CD14-positive monocyte (primary cell): ENCODE measurements around the gene NUP214. TPM values are rescaled to one million over a fixed set of nuclear protein-coding genes. Genes with fewer than 3 reads are reported as not detected.
"Not testable (repeated sequence)": the region's sequence is repeated elsewhere in the genome, so short reads cannot be mapped to it uniquely, and the experiment has no call there.

ENCODE experiments used
- DNase-seq, 3 donors: peaks; one replicate each; pipeline ENCODE4 v3.0.0-alpha.2; 2011 to 2022
- H2AFZ ChIP-seq: 2 replicates; pipeline ENCODE4 v1.6.0; 2012; ENCODE audit warnings: mild to moderate bottlenecking, low read depth, low read length, inconsistent platforms; ENCODE audit not compliant: insufficient read depth, poor library complexity, severe bottlenecking
- H3K27ac ChIP-seq, 2 donors: 1 replicate in 1 of 2; 2 replicates in 1 of 2; pipeline ENCODE4 v1.5.1; 2012 to 2013; ENCODE audit warnings: low read length in 2 of 2, control low read depth in 1 of 2, inconsistent platforms in 1 of 2, low read depth in 1 of 2, mild to moderate bottlenecking in 1 of 2
- H3K27me3 ChIP-seq, 2 donors: one replicate each; pipeline versions ENCODE4 v1.6.0 to v1.6.1; 2011 to 2013; ENCODE audit warnings: low read length in 2 of 2; ENCODE audit not compliant: control insufficient read depth in 2 of 2, insufficient read depth in 2 of 2
- H3K36me3 ChIP-seq, 2 donors: replicated peaks in 1 of 2; 1 replicate in 1 of 2; 2 replicates in 1 of 2; pipeline versions ENCODE4 v1.5.1 to v1.6.1; 2012 to 2013; ENCODE audit warnings: low read length in 2 of 2, control low read depth in 1 of 2, inconsistent platforms in 1 of 2, mild to moderate bottlenecking in 1 of 2; ENCODE audit not compliant: insufficient read depth in 2 of 2, control insufficient read depth in 1 of 2
- H3K4me1 ChIP-seq, 2 donors: 1 replicate in 1 of 2; 2 replicates in 1 of 2; pipeline versions ENCODE4 v1.5.1 to v1.6.1; 2012 to 2013; ENCODE audit warnings: low read length in 2 of 2, control low read depth in 1 of 2, inconsistent platforms in 1 of 2, mild to moderate bottlenecking in 1 of 2, moderate library complexity in 1 of 2; ENCODE audit not compliant: insufficient read depth in 2 of 2, control insufficient read depth in 1 of 2
- H3K4me2 ChIP-seq: replicated peaks from 2 replicates; pipeline ENCODE3; 2012; ENCODE audit warnings: low read length, moderate library complexity, mild to moderate bottlenecking; ENCODE audit not compliant: poor library complexity, severe bottlenecking; ENCODE audit errors: extremely low read depth
- H3K4me3 ChIP-seq, 3 experiments: fragments of 200-600 bp in 1 of 3; sonication (generic) in 1 of 3; replicated peaks in 1 of 3; 1 replicate in 2 of 3; 2 replicates in 1 of 3; pipeline ENCODE4 v1.5.1; 2011 to 2013; ENCODE audit warnings: low read length in 3 of 3, mild to moderate bottlenecking in 3 of 3, control low read depth in 2 of 3, low read depth in 2 of 3, inconsistent platforms in 1 of 3, moderate library complexity in 1 of 3
- H3K79me2 ChIP-seq: 2 replicates; pipeline ENCODE4 v1.6.0; 2012; ENCODE audit warnings: mild to moderate bottlenecking, control low read depth, inconsistent platforms, low read length, moderate library complexity; ENCODE audit not compliant: insufficient read depth
- H3K9ac ChIP-seq: 2 replicates; pipeline ENCODE4 v1.6.0; 2017; ENCODE audit warnings: low read length, mild to moderate bottlenecking; ENCODE audit not compliant: insufficient read depth, poor library complexity, severe bottlenecking
- H3K9me3 ChIP-seq, 2 donors: replicated peaks in 1 of 2; 1 replicate in 1 of 2; 2 replicates in 1 of 2; pipeline versions ENCODE4 v1.5.1 to v1.6.1; 2012 to 2013; ENCODE audit warnings: low read length in 2 of 2, control low read depth in 1 of 2; ENCODE audit not compliant: control insufficient read depth in 1 of 2, insufficient read depth in 1 of 2
- H4K20me1 ChIP-seq: 2 replicates; pipeline ENCODE4 v1.6.0; 2012; ENCODE audit warnings: mild to moderate bottlenecking, low read length, control low read depth, moderate library complexity; ENCODE audit not compliant: insufficient read depth
- H3K27ac Mint-ChIP-seq, 7 donors: one replicate each; pipeline ENCODE4 v1.8.0; 2020; ENCODE audit warnings: mild to moderate bottlenecking in 7 of 7, mixed read lengths in 7 of 7, moderate library complexity in 6 of 7, inconsistent platforms in 2 of 7
- H3K27me3 Mint-ChIP-seq, 3 donors: one replicate each; pipeline ENCODE4 v1.8.0; 2021 to 2022; ENCODE audit warnings: low read depth in 3 of 3, mild to moderate bottlenecking in 3 of 3, mixed read lengths in 3 of 3, moderate library complexity in 3 of 3, inconsistent platforms in 1 of 3
- H3K36me3 Mint-ChIP-seq, 2 donors: one replicate each; pipeline ENCODE4 v1.8.0; 2020; ENCODE audit warnings: mixed read lengths in 2 of 2, inconsistent platforms in 1 of 2, mild to moderate bottlenecking in 1 of 2
- H3K4me1 Mint-ChIP-seq: one replicate; pipeline ENCODE4 v1.8.0; 2020; ENCODE audit warnings: mild to moderate bottlenecking, mixed read lengths
- H3K4me3 Mint-ChIP-seq, 2 donors: one replicate each; pipeline ENCODE4 v1.8.0; 2020; ENCODE audit warnings: mild to moderate bottlenecking in 2 of 2, mixed read lengths in 2 of 2, moderate library complexity in 1 of 2
- H3K9me3 Mint-ChIP-seq, 7 donors: one replicate each; pipeline ENCODE4 v1.8.0; 2020 to 2022; ENCODE audit warnings: mixed read lengths in 7 of 7, mild to moderate bottlenecking in 6 of 7, moderate library complexity in 6 of 7, inconsistent platforms in 2 of 7
- CTCF ChIP-seq: fragments of 200-600 bp; IDR thresholded peaks from one replicate; pipeline ENCODE4 v1.8.0; 2022; ENCODE audit warnings: antibody characterized with exemption, mild to moderate bottlenecking
- WGBS: methylation state at CpG from one replicate; pipeline ENCODE4 v1.1.5; 2013; ENCODE audit warnings: missing lambda C conversion rate; ENCODE audit not compliant: insufficient coverage; 5-methylcytosine and 5-hydroxymethylcytosine counted together
- intact Hi-C, 2 donors: fragments of 100-400 bp; cut with micrococcal nuclease; formaldehyde crosslinking; loops; one replicate each; pipeline versions ENCODE4 v1.15.0 to v1.15.1; 2023
- polyA plus RNA-seq, 3 donors: library from polyadenylated mRNA; depleted of rRNA in 1 of 3; unstranded in 2 of 3; stranded (reverse) in 1 of 3; fragments of 300-500 nt in 2 of 3; fragments of >200 nt in 1 of 3; fragmentation: Illumina TruSeq in 2 of 3; gene quantifications; 1 replicate in 2 of 3; 2 replicates in 1 of 3; pipeline ENCODE4 v1.2.3, GENCODE V29; 2012 to 2021

NUP214 gene
- polyA plus RNA-seq, 3 donors = 94.9 to 329 (median 214) TPM

- intact Hi-C loops = no loop called here
- Histone ChIP-seq H3K4me1 (peaks cover 0 to 4% of the 10 kb centered on the region in 2 donors), H3K9me3 (no peaks in the 10 kb centered on the region), H3K27ac (no peak overlapping the region), H4K20me1 (no peaks in the 10 kb centered on the region), H3K4me3 (no peak overlapping the region), H3K36me3 (no peaks in the 10 kb centered on the region), H3K4me2 (no peak overlapping the region), H3K79me2 (no peaks in the 10 kb centered on the region), H3K27me3 (peaks cover 0 to 3% of the 10 kb centered on the region in 2 donors), H3K9ac (no peak overlapping the region), H2AFZ (no peak overlapping the region)
- H3K27me3 Mint-ChIP-seq = peaks cover 5 to 8% (median 8%) of the 10 kb centered on the region in 3 donors
- 83% methylated on average over 2 of the region's 8 CpGs for WGBS
- H3K4me1 Mint-ChIP-seq = peaks cover 5% of the 10 kb centered on the region
- H3K9me3 Mint-ChIP-seq = no peaks in the 10 kb centered on the region
- H3K4me3 Mint-ChIP-seq = no peak overlapping the region
- no peak for DNase-seq
- H3K27ac Mint-ChIP-seq = no peak overlapping the region
- H3K36me3 Mint-ChIP-seq = no peaks in the 10 kb centered on the region
- TF ChIP-seq CTCF = no peak
Measured at GRCh38 chr9:131113655-131114054, 11.7 kb upstream of the NUP214 start.

- Histone ChIP-seq H3K36me3 (no peaks in the 10 kb centered on the region), H3K27me3 (peaks cover 0 to 3% of the 10 kb centered on the region in 2 donors)
Measured at GRCh38 chr9:131114084-131114535, 11.3 kb upstream of the NUP214 start.

GRCh38 chr9:131115360-131115742 is 10.0 kb upstream of the NUP214 start:
- H4K20me1 ChIP-seq, H3K27me3 ChIP-seq, DNase-seq, H3K27me3 Mint-ChIP-seq, H3K4me3 ChIP-seq, H3K4me3 Mint-ChIP-seq, H3K4me1 ChIP-seq, H3K9ac ChIP-seq, H3K27ac Mint-ChIP-seq, H3K9me3 ChIP-seq, H3K27ac ChIP-seq, H3K4me1 Mint-ChIP-seq, H2AFZ ChIP-seq, intact Hi-C loops, H3K36me3 Mint-ChIP-seq, H3K79me2 ChIP-seq, H3K9me3 Mint-ChIP-seq, H3K36me3 ChIP-seq, H3K4me2 ChIP-seq: not testable (repeated sequence)
- WGBS = no CpG with 5 or more reads among the region's 6 CpGs

More at GRCh38 chr9:131114084-131114535, 11.3 kb upstream of the NUP214 start:
- Histone ChIP-seq H3K4me1 (peaks cover 0 to 4% of the 10 kb centered on the region in 2 donors), H3K4me2 (no peak overlapping the region), H2AFZ (no peak overlapping the region), H4K20me1 (no peaks in the 10 kb centered on the region), H3K79me2 (no peaks in the 10 kb centered on the region), H3K9me3 (no peaks in the 10 kb centered on the region), H3K4me3 (no peak overlapping the region), H3K27ac (no peak overlapping the region), H3K9ac (no peak overlapping the region)
- Mint-ChIP-seq H3K27ac (peak overlapping the region in 1 of 7 donors; percentile 24), H3K27me3 (peaks cover 5 to 8% (median 8%) of the 10 kb centered on the region in 3 donors), H3K9me3 (no peaks in the 10 kb centered on the region), H3K4me1 (peaks cover 5% of the 10 kb centered on the region), H3K4me3 (no peak overlapping the region), H3K36me3 (no peaks in the 10 kb centered on the region)
- TF ChIP-seq CTCF = no peak
- DNase-seq = no peak
- intact Hi-C loops = no loop called here
- 88% methylated on average over 8 of the region's 8 CpGs for WGBS
